Activated T-helper 1 cell treated with anti-CD3 and anti-CD28 coated beads, Interleukin-12 subunit alpha, Interleukin-12 subunit beta, Interleukin-2, Interleukin-4 antibody, amounts not matched to agents 30 ng/mL and 10 ng/mL and 1 ng/mL, durations not matched to agents 14 hours and 24 hours and 36 hours (primary cell): ENCODE data around the gene PAK5. TPM values are rescaled to one million over a fixed set of nuclear protein-coding genes. Genes with fewer than 3 reads are reported as not detected.
"Not testable (repeated sequence)": the region's sequence is repeated elsewhere in the genome, so short reads cannot be mapped to it uniquely, and the experiment has no call there.

ENCODE experiments used
- DNase-seq: peaks from one replicate; pipeline ENCODE4 v3.0.0; 2021; ENCODE audit warnings: low spot score
- H3K27ac Mint-ChIP-seq: one replicate; pipeline ENCODE4 v1.8.0; 2021; ENCODE audit warnings: mild to moderate bottlenecking, mixed read lengths
- H3K27me3 Mint-ChIP-seq: one replicate; pipeline ENCODE4 v1.8.0; 2022; ENCODE audit warnings: mild to moderate bottlenecking, moderate library complexity, mixed read lengths; ENCODE audit not compliant: insufficient read depth
- H3K36me3 Mint-ChIP-seq: one replicate; pipeline ENCODE4 v1.8.0; 2021; ENCODE audit warnings: low read depth, mixed read lengths
- H3K4me1 Mint-ChIP-seq: one replicate; pipeline ENCODE4 v1.8.0; 2021; ENCODE audit warnings: low read depth, mixed read lengths
- H3K4me3 Mint-ChIP-seq: one replicate; pipeline ENCODE4 v1.8.0; 2021; ENCODE audit warnings: mild to moderate bottlenecking, moderate library complexity, mixed read lengths
- H3K9me3 Mint-ChIP-seq: one replicate; pipeline ENCODE4 v1.8.0; 2021; ENCODE audit warnings: mixed read lengths
- intact Hi-C: fragments of 100-400 bp; cut with micrococcal nuclease; formaldehyde crosslinking; loops from one replicate; pipeline ENCODE4 v1.15.1; 2024
- total RNA-seq: library from RNA; stranded (reverse); gene quantifications from 2 replicates; pipeline ENCODE4 v1.2.3, GENCODE V29; 2022

The PAK5 gene
- total RNA-seq, 1 donor from 2014 or later = not detected

GRCh38 chr20:9647741-9648140 is 191.1 kb downstream of the PAK5 start:
- Mint-ChIP-seq H3K4me1 (no peaks in the 10 kb centered on the region), H3K9me3 (no peaks in the 10 kb centered on the region), H3K27ac (no peak overlapping the region), H3K4me3 (no peak overlapping the region), H3K27me3 (no peaks in the 10 kb centered on the region), H3K36me3 (no peaks in the 10 kb centered on the region)
- no peak for DNase-seq
- intact Hi-C loops = no loop called here

- DNase-seq = no peak
- Mint-ChIP-seq H3K4me1 (no peaks in the 10 kb centered on the region), H3K9me3 (no peaks in the 10 kb centered on the region), H3K27ac (no peak overlapping the region), H3K36me3 (no peaks in the 10 kb centered on the region), H3K27me3 (no peaks in the 10 kb centered on the region), H3K4me3 (no peak overlapping the region)
- intact Hi-C loops = no loop called here
Measured at GRCh38 chr20:9646375-9646774, 192.5 kb downstream of the PAK5 start.

- intact Hi-C loops = no loop called here
- Mint-ChIP-seq H3K27ac (no peak overlapping the region), H3K36me3 (no peaks in the 10 kb centered on the region), H3K4me1 (no peaks in the 10 kb centered on the region), H3K9me3 (peaks cover 3% of the 10 kb centered on the region), H3K4me3 (no peak overlapping the region), H3K27me3 (no peaks in the 10 kb centered on the region)
- DNase-seq = no peak
Measured at GRCh38 chr20:9642882-9643281, 196.0 kb downstream of the PAK5 start.

GRCh38 chr20:9641499-9642000 is 197.3 kb downstream of the PAK5 start:
- H3K27ac Mint-ChIP-seq, H3K36me3 Mint-ChIP-seq, H3K4me1 Mint-ChIP-seq, DNase-seq, H3K4me3 Mint-ChIP-seq, H3K27me3 Mint-ChIP-seq, intact Hi-C loops, H3K9me3 Mint-ChIP-seq: not testable (repeated sequence)

GRCh38 chr20:9637889-9638288 is 201.0 kb downstream of the PAK5 start:
- no peak overlapping the region for H3K4me3 Mint-ChIP-seq
- H3K4me1 Mint-ChIP-seq = no peaks in the 10 kb centered on the region
- H3K27ac Mint-ChIP-seq = no peak overlapping the region
- H3K9me3 Mint-ChIP-seq = peaks cover 3% of the 10 kb centered on the region
- H3K27me3 Mint-ChIP-seq = no peaks in the 10 kb centered on the region
- intact Hi-C loops = no loop called here
- no peak for DNase-seq
- no peaks in the 10 kb centered on the region for H3K36me3 Mint-ChIP-seq

GRCh38 chr20:9635750-9636149 is 203.1 kb downstream of the PAK5 start:
- no peak overlapping the region for H3K27ac Mint-ChIP-seq
- H3K9me3 Mint-ChIP-seq = peaks cover 3% of the 10 kb centered on the region
- H3K27me3 Mint-ChIP-seq = no peaks in the 10 kb centered on the region
- DNase-seq = no peak
- H3K36me3 Mint-ChIP-seq = no peaks in the 10 kb centered on the region
- H3K4me1 Mint-ChIP-seq = no peaks in the 10 kb centered on the region
- no peak overlapping the region for H3K4me3 Mint-ChIP-seq
- intact Hi-C loops = no loop called here

GRCh38 chr20:9634327-9634726 is 204.5 kb downstream of the PAK5 start:
- H3K4me3 Mint-ChIP-seq = no peak overlapping the region
- H3K36me3 Mint-ChIP-seq = no peaks in the 10 kb centered on the region
- no peak overlapping the region for H3K27ac Mint-ChIP-seq
- intact Hi-C loops = no loop called here
- no peaks in the 10 kb centered on the region for H3K9me3 Mint-ChIP-seq
- H3K4me1 Mint-ChIP-seq = no peaks in the 10 kb centered on the region
- DNase-seq = no peak
- no peaks in the 10 kb centered on the region for H3K27me3 Mint-ChIP-seq

GRCh38 chr20:9632991-9633390 is 205.9 kb downstream of the PAK5 start:
- intact Hi-C loops = no loop called here
- no peak for DNase-seq
- Mint-ChIP-seq H3K27ac (no peak overlapping the region), H3K36me3 (no peaks in the 10 kb centered on the region), H3K27me3 (no peaks in the 10 kb centered on the region), H3K4me1 (no peaks in the 10 kb centered on the region), H3K4me3 (no peak overlapping the region), H3K9me3 (no peaks in the 10 kb centered on the region)

GRCh38 chr20:9632265-9632664 is 206.6 kb downstream of the PAK5 start:
- intact Hi-C loops = no loop called here
- Mint-ChIP-seq H3K27ac (no peak overlapping the region), H3K4me3 (no peak overlapping the region), H3K27me3 (no peaks in the 10 kb centered on the region), H3K4me1 (no peaks in the 10 kb centered on the region), H3K9me3 (no peaks in the 10 kb centered on the region), H3K36me3 (no peaks in the 10 kb centered on the region)
- DNase-seq = no peak

- H3K4me3 Mint-ChIP-seq = no peak overlapping the region
Measured at GRCh38 chr20:9630554-9630953, 208.3 kb downstream of the PAK5 start.

GRCh38 chr20:9629831-9630230 is 209.0 kb downstream of the PAK5 start:
- no peaks in the 10 kb centered on the region for H3K36me3 Mint-ChIP-seq
- intact Hi-C loops = no loop called here
- H3K27me3 Mint-ChIP-seq = no peaks in the 10 kb centered on the region
- H3K4me1 Mint-ChIP-seq = no peaks in the 10 kb centered on the region
- no peak overlapping the region for H3K4me3 Mint-ChIP-seq
- DNase-seq = no peak
- no peaks in the 10 kb centered on the region for H3K9me3 Mint-ChIP-seq
- H3K27ac Mint-ChIP-seq = no peak overlapping the region

More at GRCh38 chr20:9630554-9630953, 208.3 kb downstream of the PAK5 start:
- no peaks in the 10 kb centered on the region for H3K27me3 Mint-ChIP-seq
- no peaks in the 10 kb centered on the region for H3K4me1 Mint-ChIP-seq
- no peaks in the 10 kb centered on the region for H3K36me3 Mint-ChIP-seq
- no peaks in the 10 kb centered on the region for H3K9me3 Mint-ChIP-seq
- no peak overlapping the region for H3K27ac Mint-ChIP-seq
- intact Hi-C loops = no loop called here
- DNase-seq = no peak

- intact Hi-C loops = no loop called here
- Mint-ChIP-seq H3K36me3 (no peaks in the 10 kb centered on the region), H3K4me1 (no peaks in the 10 kb centered on the region), H3K27me3 (no peaks in the 10 kb centered on the region), H3K9me3 (no peaks in the 10 kb centered on the region), H3K27ac (no peak overlapping the region), H3K4me3 (no peak overlapping the region)
- DNase-seq = no peak
Measured at GRCh38 chr20:9628589-9628988, 210.3 kb downstream of the PAK5 start.

- no peak overlapping the region for H3K4me3 Mint-ChIP-seq
- H3K4me1 Mint-ChIP-seq = no peaks in the 10 kb centered on the region
- DNase-seq = no peak
- H3K9me3 Mint-ChIP-seq = no peaks in the 10 kb centered on the region
- intact Hi-C loops = no loop called here
- H3K27ac Mint-ChIP-seq = no peak overlapping the region
- H3K36me3 Mint-ChIP-seq = no peaks in the 10 kb centered on the region
- H3K27me3 Mint-ChIP-seq = no peaks in the 10 kb centered on the region
Measured at GRCh38 chr20:9628141-9628540, 210.7 kb downstream of the PAK5 start.

GRCh38 chr20:9627219-9627618 is 211.7 kb downstream of the PAK5 start:
- Mint-ChIP-seq H3K4me1 (no peaks in the 10 kb centered on the region), H3K4me3 (no peak overlapping the region), H3K36me3 (no peaks in the 10 kb centered on the region), H3K27ac (no peak overlapping the region), H3K27me3 (no peaks in the 10 kb centered on the region), H3K9me3 (no peaks in the 10 kb centered on the region)
- intact Hi-C loops = no loop called here
- DNase-seq = no peak
